ENCODE results near the gene WDR18. TPM values are rescaled to one million over a fixed set of nuclear protein-coding genes. Genes with fewer than 3 reads are reported as not detected.

The WDR18 gene
- total and polyA plus RNA-seq, 9 donors = 24.6 to 46.9 (median 31.6) TPM

GRCh38 chr19:1007399-1008251 lies 23.5 kb downstream of the WDR18 start:
- H3K36me3 ChIP-seq (ENCODE audit: control insufficient read depth, insufficient read depth, low read length) = peaks cover 28% of the 10 kb centered on the region
- peaks cover 4% of the 10 kb centered on the region for H3K27me3 ChIP-seq (ENCODE audit: control insufficient read depth, insufficient read depth, low read length)
- H3K4me3 ChIP-seq (ENCODE audit: low read length) = no peak overlapping the region
- DNase-seq = no peak
- H3K4me1 ChIP-seq (ENCODE audit: control insufficient read depth, insufficient read depth, low read length) = peaks cover 11% of the 10 kb centered on the region
- WGBS (ENCODE audit: insufficient coverage) = 91% methylated on average over 70 of the region's 73 CpGs
- H3K9me3 ChIP-seq (replicated peaks; ENCODE audit: control insufficient read depth, low read depth, low read length) = no peaks in the 10 kb centered on the region
- H3K27ac ChIP-seq (ENCODE audit: low read length) = no peak overlapping the region

GRCh38 chr19:1008268-1009040 lies 24.3 kb downstream of the WDR18 start:
- no peak for DNase-seq
- H3K4me3 ChIP-seq (ENCODE audit: low read length) = no peak overlapping the region
- 92% methylated on average over 19 of the region's 45 CpGs for WGBS (ENCODE audit: insufficient coverage)
- H3K4me1 ChIP-seq (ENCODE audit: control insufficient read depth, insufficient read depth, low read length) = peaks cover 11% of the 10 kb centered on the region
- no peaks in the 10 kb centered on the region for H3K9me3 ChIP-seq (replicated peaks; ENCODE audit: control insufficient read depth, low read depth, low read length)
- H3K36me3 ChIP-seq (ENCODE audit: control insufficient read depth, insufficient read depth, low read length) = peaks cover 36% of the 10 kb centered on the region
- H3K27me3 ChIP-seq (ENCODE audit: control insufficient read depth, insufficient read depth, low read length) = no peaks in the 10 kb centered on the region
- H3K27ac ChIP-seq (ENCODE audit: low read length) = no peak overlapping the region

- H3K27ac ChIP-seq (ENCODE audit: low read length) = peak overlapping the region; percentile 42
- peaks cover 44% of the 10 kb centered on the region for H3K36me3 ChIP-seq (ENCODE audit: control insufficient read depth, insufficient read depth, low read length)
- H3K4me3 ChIP-seq (ENCODE audit: low read length) = no peak overlapping the region
- no peak for DNase-seq
- 70% methylated on average over 89 of the region's 92 CpGs for WGBS (ENCODE audit: insufficient coverage)
- no peaks in the 10 kb centered on the region for H3K9me3 ChIP-seq (replicated peaks; ENCODE audit: control insufficient read depth, low read depth, low read length)
- H3K4me1 ChIP-seq (ENCODE audit: control insufficient read depth, insufficient read depth, low read length) = peaks cover 11% of the 10 kb centered on the region
- H3K27me3 ChIP-seq (ENCODE audit: control insufficient read depth, insufficient read depth, low read length) = no peaks in the 10 kb centered on the region
Observed at GRCh38 chr19:1009041-1009980, 25.2 kb downstream of the WDR18 start.

GRCh38 chr19:1009981-1010538 lies 25.9 kb downstream of the WDR18 start:
- Histone ChIP-seq H3K4me1 (ENCODE audit: control insufficient read depth, insufficient read depth, low read length) (peaks cover 17% of the 10 kb centered on the region), H3K27ac (ENCODE audit: low read length) (peak overlapping the region; percentile 42), H3K4me3 (ENCODE audit: low read length) (no peak overlapping the region), H3K36me3 (ENCODE audit: control insufficient read depth, insufficient read depth, low read length) (peaks cover 46% of the 10 kb centered on the region), H3K9me3 (replicated peaks; ENCODE audit: control insufficient read depth, low read depth, low read length) (no peaks in the 10 kb centered on the region), H3K27me3 (ENCODE audit: control insufficient read depth, insufficient read depth, low read length) (no peaks in the 10 kb centered on the region)
- 66% methylated on average over 19 of the region's 29 CpGs for WGBS (ENCODE audit: insufficient coverage)
- no peak for DNase-seq

GRCh38 chr19:1010586-1011510 lies 26.7 kb downstream of the WDR18 start:
- H3K36me3 ChIP-seq (ENCODE audit: control insufficient read depth, insufficient read depth, low read length) = peaks cover 46% of the 10 kb centered on the region

GRCh38 chr19:1011831-1012333 lies 27.7 kb downstream of the WDR18 start:
- H3K4me1 ChIP-seq (ENCODE audit: control insufficient read depth, insufficient read depth, low read length) = peaks cover 34% of the 10 kb centered on the region
- no peak overlapping the region for H3K4me3 ChIP-seq (ENCODE audit: low read length)
- peaks cover 49% of the 10 kb centered on the region for H3K36me3 ChIP-seq (ENCODE audit: control insufficient read depth, insufficient read depth, low read length)
- WGBS (ENCODE audit: insufficient coverage) = 78% methylated on average over 36 of the region's 36 CpGs
- no peaks in the 10 kb centered on the region for H3K9me3 ChIP-seq (replicated peaks; ENCODE audit: control insufficient read depth, low read depth, low read length)
- no peak for DNase-seq
- H3K27ac ChIP-seq (ENCODE audit: low read length) = no peak overlapping the region
- no peaks in the 10 kb centered on the region for H3K27me3 ChIP-seq (ENCODE audit: control insufficient read depth, insufficient read depth, low read length)

More at GRCh38 chr19:1010586-1011510, 26.7 kb downstream of the WDR18 start:
- no peaks in the 10 kb centered on the region for H3K27me3 ChIP-seq (ENCODE audit: control insufficient read depth, insufficient read depth, low read length)
- no peak overlapping the region for H3K4me3 ChIP-seq (ENCODE audit: low read length)
- H3K9me3 ChIP-seq (replicated peaks; ENCODE audit: control insufficient read depth, low read depth, low read length) = no peaks in the 10 kb centered on the region
- no peak for DNase-seq
- H3K27ac ChIP-seq (ENCODE audit: low read length) = no peak overlapping the region
- peaks cover 24% of the 10 kb centered on the region for H3K4me1 ChIP-seq (ENCODE audit: control insufficient read depth, insufficient read depth, low read length)
- 89% methylated on average over 36 of the region's 56 CpGs for WGBS (ENCODE audit: insufficient coverage)

GRCh38 chr19:1012334-1012733 lies 28.2 kb downstream of the WDR18 start:
- no peak for DNase-seq
- no peaks in the 10 kb centered on the region for H3K27me3 ChIP-seq (ENCODE audit: control insufficient read depth, insufficient read depth, low read length)
- WGBS (ENCODE audit: insufficient coverage) = 77% methylated on average over 18 of the region's 18 CpGs
- H3K4me3 ChIP-seq (ENCODE audit: low read length) = no peak overlapping the region
- H3K4me1 ChIP-seq (ENCODE audit: control insufficient read depth, insufficient read depth, low read length) = peaks cover 38% of the 10 kb centered on the region
- no peak overlapping the region for H3K27ac ChIP-seq (ENCODE audit: low read length)
- no peaks in the 10 kb centered on the region for H3K9me3 ChIP-seq (replicated peaks; ENCODE audit: control insufficient read depth, low read depth, low read length)
- H3K36me3 ChIP-seq (ENCODE audit: control insufficient read depth, insufficient read depth, low read length) = peaks cover 49% of the 10 kb centered on the region

- no peak for DNase-seq
- no peak overlapping the region for H3K4me3 ChIP-seq (ENCODE audit: low read length)
- H3K27me3 ChIP-seq (ENCODE audit: control insufficient read depth, insufficient read depth, low read length) = no peaks in the 10 kb centered on the region
- H3K9me3 ChIP-seq (replicated peaks; ENCODE audit: control insufficient read depth, low read depth, low read length) = no peaks in the 10 kb centered on the region
- 92% methylated on average over 9 of the region's 10 CpGs for WGBS (ENCODE audit: insufficient coverage)
- no peak overlapping the region for H3K27ac ChIP-seq (ENCODE audit: low read length)
- peaks cover 55% of the 10 kb centered on the region for H3K36me3 ChIP-seq (ENCODE audit: control insufficient read depth, insufficient read depth, low read length)
- H3K4me1 ChIP-seq (ENCODE audit: control insufficient read depth, insufficient read depth, low read length) = peaks cover 47% of the 10 kb centered on the region
Observed at GRCh38 chr19:1013218-1013617, 29.1 kb downstream of the WDR18 start.
